ENCODE data around the gene BICDL2. TPM values are rescaled to one million over a fixed set of nuclear protein-coding genes. Genes with fewer than 3 reads are reported as not detected.
"Not testable (repeated sequence)": the region's sequence is repeated elsewhere in the genome, so short reads cannot be mapped to it uniquely, and the experiment has no call there.

Gene BICDL2
- total and polyA plus RNA-seq, 4 experiments from 2014 or later = not detected

DNA sequence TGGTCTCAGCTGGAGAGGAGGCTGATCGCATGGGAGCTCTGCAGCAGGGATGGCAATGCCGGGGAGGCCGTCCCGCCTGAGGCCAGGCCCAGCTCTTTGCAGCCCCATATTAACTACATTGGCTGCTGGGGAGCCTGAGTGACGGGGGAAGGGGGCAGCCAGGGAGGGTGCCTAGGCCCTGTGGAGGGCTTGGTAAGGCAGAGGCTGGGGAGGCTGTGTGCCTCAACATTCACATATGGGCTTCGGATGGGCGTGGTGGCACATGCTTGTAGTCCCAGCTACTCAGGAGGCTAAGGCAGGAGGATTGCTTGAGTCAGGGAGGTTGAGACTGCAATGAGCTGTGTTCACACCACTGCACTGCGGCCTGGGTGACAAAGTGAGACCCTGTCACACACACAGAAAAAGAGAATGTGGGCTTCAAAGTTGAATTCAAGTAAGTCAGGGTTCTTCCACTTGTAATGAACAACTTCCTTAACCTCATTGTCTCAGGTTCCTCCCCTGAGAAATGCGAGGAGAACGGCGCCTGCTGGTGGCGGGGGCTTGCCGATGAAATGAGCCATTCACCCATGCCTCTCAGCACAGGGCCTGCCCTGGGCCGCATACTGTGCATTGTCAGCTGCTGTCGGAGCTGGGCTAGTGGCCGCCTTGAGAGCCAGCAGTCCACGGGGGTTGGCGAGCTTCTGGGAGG lies 36.0 kb upstream of the BICDL2 start:
- Histone ChIP-seq H3K27ac (ENCODE audit: low read depth, low read length) (peak overlapping the region; percentile 12), H3K4me1 (ENCODE audit: insufficient read depth, low read length) (peaks cover 96% of the 10 kb centered on the region), H3K36me3 (ENCODE audit: insufficient read depth, low read length) (peaks cover 14% of the 10 kb centered on the region)
- Mint-ChIP-seq H3K4me3 (peak overlapping the region in 6 of 8 donors; percentile 74 to 87 (median 78)), H3K27ac (peak overlapping the region in 6 of 7 donors; percentile 36 to 99 (median 94)), H3K36me3 (peaks cover 23 to 28% of the 10 kb centered on the region in 2 donors), H3K4me1 (peaks cover 65 to 96% (median 79%) of the 10 kb centered on the region in 4 donors)
- H3K4me3 ChIP-seq (ENCODE audit: low read length in 2 of 2); H3K9me3 ChIP-seq (ENCODE audit: control insufficient read depth in 1 of 2, low read length in 2 of 2); H3K27me3 ChIP-seq (ENCODE audit: insufficient read depth, low read length); intact Hi-C loops (cut with micrococcal nuclease); H3K9me3 Mint-ChIP-seq; H3K27me3 Mint-ChIP-seq: not testable (repeated sequence)
- ChIA-PET CTCF (ENCODE audit: partially characterized antibody) (interaction anchor here (0.8 to 8.2 kb wide), 2 partner anchors 13 to 25 kb away, joined by 3 to 78 read pairs; partner anchors contain the start of gene ZSCAN10), POLR2A (ENCODE audit: partially characterized antibody) (interaction anchor here (1.5 to 11.4 kb wide), 4 partner anchors 6 to 20 kb away, joined by 3 to 217 read pairs (median 42); partner anchors contain the start of gene IL32)
- peak; percentile 32 to 68 (median 48) for DNase-seq

DNA sequence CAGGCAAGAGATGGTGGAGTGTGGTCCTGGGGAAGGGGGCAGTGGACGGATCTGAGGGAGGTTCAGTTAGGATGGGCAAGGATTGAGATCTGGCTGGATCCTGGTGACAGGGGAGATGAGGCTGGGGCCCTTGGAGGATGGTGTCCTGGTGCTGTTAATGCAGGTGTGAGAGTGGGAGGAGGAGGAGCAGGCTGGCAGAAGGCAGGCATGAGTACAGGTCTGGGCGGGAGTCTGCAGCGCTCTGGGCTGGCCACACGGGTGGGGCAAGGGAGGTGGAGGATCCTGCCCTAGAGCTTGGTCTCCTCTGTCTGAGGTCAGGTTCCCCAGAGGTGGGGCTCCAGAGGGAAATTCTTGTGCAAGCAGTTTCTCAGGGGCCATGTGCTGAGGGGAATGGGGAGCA lies 35.4 kb upstream of the BICDL2 start:
- DNase-seq = peak in 1 of 5 donors; percentile 43
- intact Hi-C loops (cut with micrococcal nuclease); H3K27me3 Mint-ChIP-seq; H3K9me3 Mint-ChIP-seq; H3K9me3 ChIP-seq (ENCODE audit: control insufficient read depth in 1 of 2, low read length in 2 of 2); H3K27me3 ChIP-seq (ENCODE audit: insufficient read depth, low read length); H3K4me3 ChIP-seq (ENCODE audit: low read length in 2 of 2); H3K27ac ChIP-seq (ENCODE audit: low read depth, low read length): not testable (repeated sequence)
- Mint-ChIP-seq H3K4me3 (peak overlapping the region in 7 of 8 donors; percentile 55 to 84 (median 74)), H3K4me1 (peaks cover 62 to 96% (median 78%) of the 10 kb centered on the region in 4 donors), H3K27ac (peak overlapping the region; percentile 63 to 96 (median 88)), H3K36me3 (peaks cover 29 to 33% of the 10 kb centered on the region in 2 donors)
- ChIA-PET CTCF (ENCODE audit: partially characterized antibody) (interaction anchor here (0.8 kb wide), 1 partner anchor 12 kb away, joined by 3 read pairs; no protein-coding TSS in a partner anchor), POLR2A (ENCODE audit: partially characterized antibody) (interaction anchor here (1.5 to 11.4 kb wide), 3 partner anchors 5 to 13 kb away, joined by 3 to 217 read pairs (median 47); partner anchors contain the start of gene IL32)
- Histone ChIP-seq H3K36me3 (ENCODE audit: insufficient read depth, low read length) (peaks cover 20% of the 10 kb centered on the region), H3K4me1 (ENCODE audit: insufficient read depth, low read length) (peaks cover 96% of the 10 kb centered on the region)

DNA sequence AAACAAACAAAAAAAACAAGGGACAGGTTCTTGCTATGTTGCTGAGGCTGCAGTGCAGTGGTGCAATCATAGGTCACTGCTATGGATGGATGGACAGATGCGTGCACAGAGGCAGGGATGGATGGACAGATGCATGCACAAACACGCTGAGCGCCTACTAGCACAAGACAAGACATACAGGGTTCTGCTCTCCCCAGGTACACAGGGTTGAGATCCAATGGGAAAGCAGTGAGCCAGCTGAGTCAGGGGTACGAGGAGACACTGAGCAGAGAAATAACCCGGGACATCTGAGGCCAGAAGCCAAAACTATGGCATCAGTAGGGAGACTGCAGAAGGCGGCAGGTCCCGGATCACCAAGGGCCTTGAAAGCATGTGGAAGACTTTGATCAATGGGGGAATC lies 34.9 kb upstream of the BICDL2 start:
- ChIA-PET CTCF (ENCODE audit: partially characterized antibody) (interaction anchor here (1.0 to 1.9 kb wide), 6 partner anchors 12 to 96 kb away, joined by 3 to 8 read pairs (median 4); no protein-coding TSS in a partner anchor), POLR2A (ENCODE audit: partially characterized antibody) (interaction anchor here (0.7 to 11.4 kb wide), 12 partner anchors 5 to 100 kb away, joined by 3 to 217 read pairs (median 6); partner anchors contain the start of genes IL32 and ZSCAN10)
- peaks cover 0 to 2% (median 0%) of the 10 kb centered on the region in 8 donors for H3K9me3 Mint-ChIP-seq
- H3K4me1 Mint-ChIP-seq = peaks cover 58 to 95% (median 74%) of the 10 kb centered on the region in 4 donors
- Histone ChIP-seq H3K36me3 (ENCODE audit: insufficient read depth, low read length) (peaks cover 21% of the 10 kb centered on the region), H3K9me3 (ENCODE audit: control insufficient read depth in 1 of 2, low read length in 2 of 2) (no peaks in the 10 kb centered on the region), H3K4me3 (ENCODE audit: low read length in 2 of 2) (no peak overlapping the region), H3K27ac (ENCODE audit: low read depth, low read length) (no peak overlapping the region), H3K4me1 (ENCODE audit: insufficient read depth, low read length) (peaks cover 92% of the 10 kb centered on the region), H3K27me3 (ENCODE audit: insufficient read depth, low read length) (no peaks in the 10 kb centered on the region)
- no peaks in the 10 kb centered on the region for H3K27me3 Mint-ChIP-seq
- peaks cover 30 to 35% of the 10 kb centered on the region in 2 donors for H3K36me3 Mint-ChIP-seq
- intact Hi-C loops (cut with micrococcal nuclease) = no loop called here
- peak overlapping the region; percentile 45 to 84 (median 72) for H3K4me3 Mint-ChIP-seq
- H3K27ac Mint-ChIP-seq = peak overlapping the region; percentile 63 to 96 (median 88)
- no peak for DNase-seq

DNA sequence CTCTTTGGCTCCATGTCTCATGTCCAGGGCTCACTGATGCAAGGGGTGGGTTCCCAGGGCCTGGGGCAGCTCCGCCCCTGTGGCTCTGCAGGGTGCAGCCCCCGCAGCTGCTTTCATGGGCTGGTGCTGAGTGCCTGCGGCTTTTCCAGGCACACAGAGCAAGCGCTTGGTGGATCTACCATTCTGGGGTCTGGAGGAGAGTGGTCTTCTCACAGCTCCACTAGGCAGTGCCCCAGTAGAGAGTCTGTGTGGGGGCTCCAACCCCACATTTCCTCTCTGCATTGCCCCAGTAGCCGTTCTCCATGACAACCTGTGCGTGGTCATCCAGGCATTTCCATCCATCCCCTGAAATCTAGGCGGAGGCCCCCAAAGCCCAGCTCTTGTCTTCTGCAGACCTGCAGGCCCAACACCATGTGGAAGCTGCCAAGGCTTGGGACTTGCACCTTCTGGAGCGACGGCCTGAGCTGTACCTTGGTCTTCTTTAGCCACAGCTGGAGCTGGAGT lies 33.9 kb upstream of the BICDL2 start:
- peak overlapping the region in 3 of 8 donors; percentile 9 to 84 (median 68) for H3K4me3 Mint-ChIP-seq
- Histone ChIP-seq H3K9me3 (ENCODE audit: control insufficient read depth in 1 of 2, low read length in 2 of 2) (no peaks in the 10 kb centered on the region), H3K27ac (ENCODE audit: low read depth, low read length) (no peak overlapping the region), H3K36me3 (ENCODE audit: insufficient read depth, low read length) (peaks cover 21% of the 10 kb centered on the region), H3K4me1 (ENCODE audit: insufficient read depth, low read length) (peaks cover 82% of the 10 kb centered on the region), H3K4me3 (ENCODE audit: low read length in 2 of 2) (no peak overlapping the region), H3K27me3 (ENCODE audit: insufficient read depth, low read length) (no peaks in the 10 kb centered on the region)
- intact Hi-C loops (cut with micrococcal nuclease) = no loop called here
- peak overlapping the region; percentile 36 to 94 (median 86) for H3K27ac Mint-ChIP-seq
- peaks cover 37 to 43% of the 10 kb centered on the region in 2 donors for H3K36me3 Mint-ChIP-seq
- H3K9me3 Mint-ChIP-seq = peaks cover 0 to 4% (median 0%) of the 10 kb centered on the region in 8 donors
- H3K27me3 Mint-ChIP-seq = no peaks in the 10 kb centered on the region
- CTCF ChIA-PET (ENCODE audit: partially characterized antibody) = interaction anchor here (1.0 to 1.9 kb wide), 6 partner anchors 11 to 97 kb away, joined by 3 to 8 read pairs (median 4); no protein-coding TSS in a partner anchor
- POLR2A ChIA-PET (ENCODE audit: partially characterized antibody) = interaction anchor here (0.7 to 11.4 kb wide), 18 partner anchors 4 to 101 kb away, joined by 3 to 217 read pairs (median 5); partner anchors contain the start of genes IL32 and ZSCAN10
- no peak for DNase-seq
- H3K4me1 Mint-ChIP-seq = peaks cover 54 to 94% (median 67%) of the 10 kb centered on the region in 4 donors

DNA sequence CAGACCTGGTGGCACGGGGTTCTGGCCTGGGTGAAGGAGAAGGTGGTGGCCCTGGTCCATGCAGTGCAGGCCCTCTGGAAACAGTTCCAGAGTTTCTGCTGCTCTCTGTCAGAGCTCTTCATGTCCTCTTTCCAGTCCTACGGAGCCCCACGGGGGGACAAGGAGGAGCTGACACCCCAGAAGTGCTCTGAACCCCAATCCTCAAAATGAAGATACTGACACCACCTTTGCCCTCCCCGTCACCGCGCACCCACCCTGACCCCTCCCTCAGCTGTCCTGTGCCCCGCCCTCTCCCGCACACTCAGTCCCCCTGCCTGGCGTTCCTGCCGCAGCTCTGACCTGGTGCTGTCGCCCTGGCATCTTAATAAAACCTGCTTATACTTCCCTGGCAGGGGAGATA lies 32.4 kb upstream of the BICDL2 start:
- H3K9me3 Mint-ChIP-seq; H3K27ac ChIP-seq (ENCODE audit: low read depth, low read length); H3K27me3 ChIP-seq (ENCODE audit: insufficient read depth, low read length); DNase-seq; H3K27me3 Mint-ChIP-seq; H3K9me3 ChIP-seq (ENCODE audit: control insufficient read depth in 1 of 2, low read length in 2 of 2); intact Hi-C loops (cut with micrococcal nuclease); H3K4me3 ChIP-seq (ENCODE audit: low read length in 2 of 2): not testable (repeated sequence)
- peaks cover 46 to 94% (median 63%) of the 10 kb centered on the region in 4 donors for H3K4me1 Mint-ChIP-seq
- peaks cover 21% of the 10 kb centered on the region for H3K36me3 ChIP-seq (ENCODE audit: insufficient read depth, low read length)
- H3K4me1 ChIP-seq (ENCODE audit: insufficient read depth, low read length) = peaks cover 78% of the 10 kb centered on the region
- ChIA-PET POLR2A (ENCODE audit: partially characterized antibody) (interaction anchor here (2.3 to 8.8 kb wide), 9 partner anchors 7 to 66 kb away, joined by 6 to 217 read pairs (median 22); partner anchors contain the start of genes ZNF213 and ZSCAN10), CTCF (ENCODE audit: partially characterized antibody) (interaction anchor here (0.5 to 13.3 kb wide), 5 partner anchors 10 to 60 kb away, joined by 4 to 249 read pairs (median 13); partner anchors contain the start of gene ZSCAN10)
- H3K27ac Mint-ChIP-seq = peak overlapping the region in 6 of 7 donors; percentile 44 to 92 (median 84)
- peaks cover 46% of the 10 kb centered on the region in 2 donors for H3K36me3 Mint-ChIP-seq
- H3K4me3 Mint-ChIP-seq = peak overlapping the region in 7 of 8 donors; percentile 29 to 84 (median 47)

DNA sequence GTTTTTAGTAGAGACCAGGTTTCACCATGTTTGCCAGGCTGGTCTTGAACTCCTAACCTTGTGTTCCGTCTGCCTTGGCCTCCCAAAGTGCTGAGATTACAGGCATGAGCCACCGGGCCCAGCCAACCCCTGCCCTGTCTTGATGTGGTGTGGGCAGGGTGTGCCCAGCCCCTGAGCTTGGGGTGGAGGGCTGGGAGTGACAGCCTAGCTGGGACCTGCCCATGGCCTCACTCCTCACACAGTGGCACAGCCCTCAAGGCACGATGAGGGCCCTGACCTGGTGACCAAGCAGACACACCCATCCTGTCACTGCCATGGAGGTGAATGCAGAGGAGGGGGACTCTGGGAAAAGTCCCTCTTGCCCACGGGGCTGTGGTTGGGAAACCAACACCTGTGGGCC lies 31.7 kb upstream of the BICDL2 start:
- peak overlapping the region; percentile 98 for H3K27ac ChIP-seq (ENCODE audit: low read depth, low read length)
- POLR2A ChIA-PET (ENCODE audit: partially characterized antibody) = interaction anchor here (0.6 to 8.8 kb wide), 10 partner anchors 8 to 66 kb away, joined by 3 to 217 read pairs (median 18); partner anchors contain the start of genes ZNF213 and ZSCAN10

More for the DNA sequence above, 31.7 kb upstream of the BICDL2 start:
- Mint-ChIP-seq H3K4me1 (peaks cover 44 to 94% (median 62%) of the 10 kb centered on the region in 4 donors), H3K4me3 (peak overlapping the region; percentile 96 to 100 (median 99)), H3K9me3 (peaks cover 0 to 5% (median 0%) of the 10 kb centered on the region in 8 donors), H3K36me3 (peaks cover 46 to 49% of the 10 kb centered on the region in 2 donors), H3K27ac (peak overlapping the region; percentile 91 to 99 (median 96)), H3K27me3 (no peaks in the 10 kb centered on the region)
- peaks cover 78% of the 10 kb centered on the region for H3K4me1 ChIP-seq (ENCODE audit: insufficient read depth, low read length)
- DNase-seq = peak in 1 of 5 donors; percentile 38
- no peaks in the 10 kb centered on the region for H3K27me3 ChIP-seq (ENCODE audit: insufficient read depth, low read length)
- peaks cover 21% of the 10 kb centered on the region for H3K36me3 ChIP-seq (ENCODE audit: insufficient read depth, low read length)
- intact Hi-C loops (cut with micrococcal nuclease) = no loop called here
- peak overlapping the region; percentile 98 for H3K4me3 ChIP-seq (ENCODE audit: low read length in 2 of 2)
- CTCF ChIA-PET (ENCODE audit: partially characterized antibody) = interaction anchor here (1.3 to 13.3 kb wide), 4 partner anchors 9 to 61 kb away, joined by 4 to 249 read pairs (median 15); partner anchors contain the start of gene ZSCAN10
- H3K9me3 ChIP-seq (ENCODE audit: control insufficient read depth in 1 of 2, low read length in 2 of 2) = no peaks in the 10 kb centered on the region
